ENCODE results near the gene XPO6.
"Not testable (repeated sequence)": the region's sequence is repeated elsewhere in the genome, so short reads cannot be mapped to it uniquely, and the experiment has no call there.

Gene XPO6

GRCh38 chr16:28211758-28212531, at the start of gene XPO6:
TSS of gene XPO6 (minus strand) at chr16:28211965. CDS start at chr16:28211368, 597 bp downstream.
- peak; percentile 62 for DNase-seq

GRCh38 chr16:28260193-28260592, 48.4 kb upstream of the XPO6 start:
- DNase-seq = no peak

- no peak for DNase-seq
Measured at GRCh38 chr16:28259781-28260150, 48.0 kb upstream of the XPO6 start.

- DNase-seq = no peak
Measured at GRCh38 chr16:28259091-28259780, 47.5 kb upstream of the XPO6 start.

GRCh38 chr16:28258567-28258966, 46.8 kb upstream of the XPO6 start:
- no peak for DNase-seq

GRCh38 chr16:28257256-28257655, 45.5 kb upstream of the XPO6 start:
- DNase-seq = no peak

GRCh38 chr16:28255838-28256237, 44.1 kb upstream of the XPO6 start:
- DNase-seq = no peak

- DNase-seq = no peak
Measured at GRCh38 chr16:28254158-28254557, 42.4 kb upstream of the XPO6 start.

- DNase-seq = no peak
Measured at GRCh38 chr16:28250999-28251398, 39.2 kb upstream of the XPO6 start.

- DNase-seq = not testable (repeated sequence)
Measured at GRCh38 chr16:28249483-28249882, 37.7 kb upstream of the XPO6 start.

- no peak for DNase-seq
Measured at GRCh38 chr16:28241924-28242323, 30.2 kb upstream of the XPO6 start.

GRCh38 chr16:28237754-28238357, 26.1 kb upstream of the XPO6 start:
- no peak for DNase-seq

- DNase-seq = no peak
Measured at GRCh38 chr16:28231763-28232162, 20.0 kb upstream of the XPO6 start.

- not testable (repeated sequence) for DNase-seq
Measured at GRCh38 chr16:28223909-28224308, 12.1 kb upstream of the XPO6 start.

GRCh38 chr16:28219777-28220176, 8.0 kb upstream of the XPO6 start:
- not testable (repeated sequence) for DNase-seq

GRCh38 chr16:28219282-28219681, 7.5 kb upstream of the XPO6 start:
- DNase-seq = no peak

- DNase-seq = no peak
Measured at GRCh38 chr16:28218109-28218508, 6.3 kb upstream of the XPO6 start.

- DNase-seq = no peak
Measured at GRCh38 chr16:28217326-28217725, 5.6 kb upstream of the XPO6 start.

GRCh38 chr16:28213396-28213795, 1.6 kb upstream of the XPO6 start:
- no peak for DNase-seq

- no peak for DNase-seq
Measured at GRCh38 chr16:28212532-28212873, 738 bp upstream of the XPO6 start.

GRCh38 chr16:28210979-28211588, 681 bp downstream of the XPO6 start:
- DNase-seq = no peak

GRCh38 chr16:28210264-28210663, 1.5 kb downstream of the XPO6 start:
- no peak for DNase-seq

GRCh38 chr16:28208824-28209223, 2.9 kb downstream of the XPO6 start:
- no peak for DNase-seq

- DNase-seq = no peak
Measured at GRCh38 chr16:28208131-28208530, 3.6 kb downstream of the XPO6 start.
